Neuronal stem cell (in vitro differentiated cells): ENCODE data around the gene C4orf50.

ENCODE experiments used
- DNase-seq: peaks from one replicate; pipeline ENCODE4 v3.0.0-alpha.2; 2013; ENCODE audit warnings: low spot score
- H2AFZ ChIP-seq: one replicate; pipeline ENCODE4 v1.6.1; 2013; ENCODE audit warnings: mild to moderate bottlenecking, low read length, inconsistent platforms
- H2AK5ac ChIP-seq: 2 replicates; pipeline ENCODE4 v1.6.1; 2013; ENCODE audit warnings: low read depth, mild to moderate bottlenecking, inconsistent platforms, low read length, moderate library complexity, mixed read lengths
- H2BK120ac ChIP-seq: 2 replicates; pipeline ENCODE4 v1.6.1; 2013; ENCODE audit warnings: low read depth, mild to moderate bottlenecking, inconsistent platforms, low read length, moderate library complexity, mixed read lengths
- H2BK12ac ChIP-seq: one replicate; pipeline ENCODE4 v1.6.1; 2013; ENCODE audit warnings: low read length, inconsistent platforms
- H2BK15ac ChIP-seq: 2 replicates; pipeline ENCODE4 v1.6.1; 2013; ENCODE audit warnings: mild to moderate bottlenecking, low read length, inconsistent platforms, mixed read lengths
- H2BK5ac ChIP-seq: one replicate; pipeline ENCODE4 v1.6.1; 2013; ENCODE audit warnings: inconsistent platforms, mild to moderate bottlenecking, low read length, moderate library complexity
- H3K14ac ChIP-seq: one replicate; pipeline ENCODE4 v1.6.1; 2013; ENCODE audit warnings: low read length, inconsistent platforms
- H3K18ac ChIP-seq: 2 replicates; pipeline ENCODE4 v1.6.1; 2013; ENCODE audit warnings: low read length, inconsistent platforms
- H3K23ac ChIP-seq: 2 replicates; pipeline ENCODE4 v1.6.1; 2013; ENCODE audit warnings: low read depth, mild to moderate bottlenecking, mixed read lengths, low read length, inconsistent platforms; ENCODE audit not compliant: poor library complexity
- H3K27ac ChIP-seq: replicated peaks from 3 replicates; pipeline ENCODE4 v1.5.1; 2013; ENCODE audit warnings: low read length, inconsistent platforms
- H3K27me3 ChIP-seq, 3 experiments: 2 replicates each; pipeline ENCODE4 v1.6.1; 2013; ENCODE audit warnings: low read length in 3 of 3, mild to moderate bottlenecking in 2 of 3, inconsistent platforms in 1 of 3, low read depth in 1 of 3, mixed read lengths in 1 of 3, moderate library complexity in 1 of 3; ENCODE audit not compliant: control insufficient read depth in 3 of 3, insufficient read depth in 3 of 3
- H3K36me3 ChIP-seq, 2 donors: replicated peaks in 1 of 2; 2 replicates each; pipeline ENCODE4 v1.6.1; 2013; ENCODE audit warnings: low read length in 2 of 2; ENCODE audit not compliant: control insufficient read depth in 2 of 2, insufficient read depth in 2 of 2
- H3K4ac ChIP-seq: 2 replicates; pipeline ENCODE4 v1.6.1; 2013; ENCODE audit warnings: inconsistent platforms, mild to moderate bottlenecking, low read length, moderate library complexity
- H3K4me1 ChIP-seq, 2 donors: 1 replicate in 1 of 2; 2 replicates in 1 of 2; pipeline ENCODE4 v1.6.1; 2013; ENCODE audit warnings: low read length in 2 of 2, low read depth in 1 of 2; ENCODE audit not compliant: control insufficient read depth in 2 of 2, insufficient read depth in 1 of 2
- H3K4me2 ChIP-seq: one replicate; pipeline ENCODE4 v1.6.1; 2013; ENCODE audit warnings: mild to moderate bottlenecking, low read length, inconsistent platforms; ENCODE audit not compliant: insufficient read depth, poor library complexity, severe bottlenecking
- H3K4me3 ChIP-seq, 2 donors: 2 replicates each; pipeline ENCODE4 v1.5.1; 2013; ENCODE audit warnings: low read length in 2 of 2, mild to moderate bottlenecking in 2 of 2, inconsistent platforms in 1 of 2, moderate library complexity in 1 of 2
- H3K79me1 ChIP-seq: one replicate; pipeline ENCODE4 v1.6.1; 2013; ENCODE audit warnings: low read depth, mild to moderate bottlenecking, inconsistent platforms, low read length, moderate library complexity
- H3K9ac ChIP-seq: one replicate; pipeline ENCODE4 v1.6.1; 2013; ENCODE audit warnings: mild to moderate bottlenecking, low read depth, low read length, inconsistent platforms; ENCODE audit not compliant: poor library complexity
- H3K9me3 ChIP-seq, 2 donors: replicated peaks in 1 of 2; 2 replicates each; pipeline versions ENCODE3 to v1.6.1; 2013; ENCODE audit warnings: low read length in 2 of 2, mild to moderate bottlenecking in 2 of 2, inconsistent platforms in 1 of 2, low read depth in 1 of 2, mixed read lengths in 1 of 2, moderate library complexity in 1 of 2; ENCODE audit not compliant: control insufficient read depth in 2 of 2, insufficient read depth in 1 of 2
- H4K8ac ChIP-seq: one replicate; pipeline ENCODE4 v1.6.1; 2013; ENCODE audit warnings: low read depth, mild to moderate bottlenecking, inconsistent platforms, low read length, moderate library complexity
- H4K91ac ChIP-seq: one replicate; pipeline ENCODE4 v1.6.1; 2013; ENCODE audit warnings: low read length, low read depth, mild to moderate bottlenecking, inconsistent platforms; ENCODE audit not compliant: poor library complexity
- WGBS, 2 donors: extraction: QIAGEN DNeasy Blood & Tissue Kit; methylation state at CpG; one replicate each; pipeline ENCODE4 v1.1.7; 2013; ENCODE audit warnings: missing lambda C conversion rate in 2 of 2, mixed read lengths in 1 of 2; ENCODE audit not compliant: insufficient read length in 2 of 2, insufficient replicate concordance in 1 of 2; ENCODE audit errors: extremely low coverage in 2 of 2; 5-methylcytosine and 5-hydroxymethylcytosine counted together

The C4orf50 gene

GRCh38 chr4:5955856-5956255 lies 62.4 kb downstream of the C4orf50 start:
- H3K9ac ChIP-seq, result no peak overlapping the region
- H3K18ac ChIP-seq, result peak overlapping the region; percentile 84
- no peak overlapping the region for H4K8ac ChIP-seq
- H3K27me3 ChIP-seq, result peaks cover 0 to 35% (median 0%) of the 10 kb centered on the region in 3 experiments
- H3K4ac ChIP-seq, result no peak overlapping the region
- H2AFZ ChIP-seq, result no peak overlapping the region
- H3K9me3 ChIP-seq, result no peaks in the 10 kb centered on the region
- H3K36me3 ChIP-seq, result no peaks in the 10 kb centered on the region
- H3K23ac ChIP-seq, result no peak overlapping the region
- no CpG with 5 or more reads among the region's 4 CpGs for WGBS, 2 donors
- peaks cover 2 to 21% of the 10 kb centered on the region in 2 donors for H3K4me1 ChIP-seq
- H3K4me2 ChIP-seq, result no peak overlapping the region
- no peak overlapping the region for H2AK5ac ChIP-seq
- H3K14ac ChIP-seq, result no peak overlapping the region
- H3K79me1 ChIP-seq, result no peaks in the 10 kb centered on the region
- H2BK15ac ChIP-seq, result peak overlapping the region; percentile 34
- no peak overlapping the region for H2BK120ac ChIP-seq
- H3K27ac ChIP-seq, result no peak overlapping the region
- H3K4me3 ChIP-seq, result no peak overlapping the region
- no peak overlapping the region for H2BK5ac ChIP-seq
- DNase-seq, result no peak
- H4K91ac ChIP-seq, result no peak overlapping the region
- no peak overlapping the region for H2BK12ac ChIP-seq

- Histone ChIP-seq H3K9ac (no peak overlapping the region), H3K27ac (no peak overlapping the region), H3K4me3 (no peak overlapping the region), H3K36me3 (no peaks in the 10 kb centered on the region), H3K4me1 (peaks cover 2 to 21% of the 10 kb centered on the region in 2 donors), H3K79me1 (no peaks in the 10 kb centered on the region), H3K4ac (no peak overlapping the region), H3K4me2 (no peak overlapping the region), H3K14ac (no peak overlapping the region), H2BK120ac (no peak overlapping the region), H3K9me3 (no peaks in the 10 kb centered on the region), H2BK12ac (peak overlapping the region; percentile 44), H2BK15ac (peak overlapping the region; percentile 34), H2BK5ac (no peak overlapping the region), H2AFZ (no peak overlapping the region), H3K18ac (peak overlapping the region; percentile 84), H2AK5ac (peak overlapping the region; percentile 61), H4K91ac (no peak overlapping the region), H3K27me3 (peaks cover 0 to 32% (median 0%) of the 10 kb centered on the region in 3 experiments), H3K23ac (peak overlapping the region; percentile 57), H4K8ac (no peak overlapping the region)
- no peak for DNase-seq
- no CpG with 5 or more reads among the region's 18 CpGs for WGBS, 2 donors
Observed at GRCh38 chr4:5955201-5955821, 62.9 kb downstream of the C4orf50 start.

GRCh38 chr4:5954056-5954760 lies 64.0 kb downstream of the C4orf50 start:
- no peak overlapping the region for H3K4ac ChIP-seq
- H2AFZ ChIP-seq, result no peak overlapping the region
- peaks cover 0 to 23% (median 0%) of the 10 kb centered on the region in 3 experiments for H3K27me3 ChIP-seq
- no peaks in the 10 kb centered on the region for H3K79me1 ChIP-seq
- no peak overlapping the region for H2BK12ac ChIP-seq
- H2AK5ac ChIP-seq, result peak overlapping the region; percentile 66
- DNase-seq, result no peak
- H3K36me3 ChIP-seq, result no peaks in the 10 kb centered on the region
- H3K14ac ChIP-seq, result no peak overlapping the region
- no peak overlapping the region for H4K91ac ChIP-seq
- H2BK120ac ChIP-seq, result no peak overlapping the region
- no peak overlapping the region for H3K4me2 ChIP-seq
- H3K27ac ChIP-seq, result no peak overlapping the region
- no peaks in the 10 kb centered on the region for H3K9me3 ChIP-seq
- H3K23ac ChIP-seq, result no peak overlapping the region
- H3K18ac ChIP-seq, result peak overlapping the region; percentile 15
- peaks cover 2 to 21% of the 10 kb centered on the region in 2 donors for H3K4me1 ChIP-seq
- no peak overlapping the region for H2BK5ac ChIP-seq
- H2BK15ac ChIP-seq, result peak overlapping the region; percentile 35
- no peak overlapping the region for H4K8ac ChIP-seq
- H3K4me3 ChIP-seq, result no peak overlapping the region
- WGBS, 2 donors, result no CpG with 5 or more reads among the region's 11 CpGs
- peak overlapping the region; percentile 25 for H3K9ac ChIP-seq
